ENCODE results near the gene TMBIM4.

The TMBIM4 gene

GRCh38 chr12:66113471-66113870 is 56.3 kb downstream of the TMBIM4 start:
- no peak for TF ChIP-seq CTCF (IDR thresholded peaks at IDR 0.05)
- Histone ChIP-seq H3K36me3 (no peaks in the 10 kb centered on the region), H3K4me1 (peaks cover 0 to 2% (median 0%) of the 10 kb centered on the region in 4 donors), H3K4me3 (no peak overlapping the region), H3K9me3 (no peaks in the 10 kb centered on the region), H3K27me3 (no peaks in the 10 kb centered on the region), H3K27ac (no peak overlapping the region)
- DNase-seq: no peak
- intact Hi-C loops (cut with DNase I; ENCODE audit: low total_unique reads): no loop called here

- intact Hi-C loops (cut with DNase I; ENCODE audit: low total_unique reads): no loop called here
- no peak overlapping the region for H3K4me3 ChIP-seq
Observed at GRCh38 chr12:66111605-66112004, 58.2 kb downstream of the TMBIM4 start.

DNA sequence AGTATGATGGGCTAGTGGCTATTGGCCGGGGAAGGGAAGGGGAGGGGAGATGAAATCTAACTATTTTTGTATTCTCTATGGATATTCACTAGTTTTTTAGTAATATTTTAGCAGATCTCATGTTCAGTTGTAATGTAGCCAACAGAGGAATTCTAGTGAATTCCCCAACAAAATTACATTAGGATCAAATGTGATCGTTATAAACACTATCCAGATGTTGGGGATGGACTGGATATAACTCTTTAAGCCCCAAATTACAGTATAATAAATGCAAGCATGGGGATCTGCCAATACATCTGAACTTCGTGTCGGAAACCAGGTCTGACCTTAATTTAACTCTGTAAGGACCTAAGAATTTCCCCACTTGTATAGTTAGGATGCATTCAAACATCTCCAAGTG is 60.7 kb downstream of the TMBIM4 start:
- H3K36me3 ChIP-seq: no peaks in the 10 kb centered on the region
- no peaks in the 10 kb centered on the region for H3K27me3 ChIP-seq
- intact Hi-C loops (cut with DNase I; ENCODE audit: low total_unique reads): no loop called here
- H3K4me3 ChIP-seq: no peak overlapping the region
- no peak for TF ChIP-seq CTCF (IDR thresholded peaks at IDR 0.05)
- no peak for DNase-seq
- H3K9me3 ChIP-seq: no peaks in the 10 kb centered on the region
- peaks cover 0 to 3% (median 0%) of the 10 kb centered on the region in 4 donors for H3K4me1 ChIP-seq
- H3K27ac ChIP-seq: no peak overlapping the region

More at GRCh38 chr12:66111605-66112004, 58.2 kb downstream of the TMBIM4 start:
- Histone ChIP-seq H3K4me1 (peaks cover 0 to 3% (median 0%) of the 10 kb centered on the region in 4 donors), H3K27ac (no peak overlapping the region), H3K9me3 (no peaks in the 10 kb centered on the region), H3K27me3 (no peaks in the 10 kb centered on the region), H3K36me3 (no peaks in the 10 kb centered on the region)
- TF ChIP-seq CTCF (IDR thresholded peaks at IDR 0.05): no peak
- no peak for DNase-seq

DNA sequence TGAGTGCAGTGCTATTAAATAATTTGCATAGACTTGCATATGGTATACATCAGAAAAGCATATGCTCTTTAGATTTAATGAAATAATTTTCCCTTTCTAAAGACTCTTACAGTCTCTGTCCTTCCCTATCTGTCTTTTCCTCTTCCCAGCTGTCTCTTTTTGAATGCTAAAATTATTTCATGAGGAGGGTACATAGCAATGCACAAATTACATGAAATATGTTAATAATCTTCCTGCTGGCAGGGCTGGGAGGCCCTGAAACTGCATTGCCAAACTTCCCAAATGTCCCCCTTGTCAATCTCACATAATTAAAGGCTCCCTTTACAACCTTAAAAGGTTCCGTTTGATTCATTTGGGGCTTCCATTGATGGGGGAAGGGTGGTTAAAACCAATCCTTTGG is 61.4 kb downstream of the TMBIM4 start:
- no peaks in the 10 kb centered on the region for H3K36me3 ChIP-seq
- no peak overlapping the region for H3K27ac ChIP-seq
- intact Hi-C loops (cut with DNase I; ENCODE audit: low total_unique reads): no loop called here
- DNase-seq: no peak
- no peak for TF ChIP-seq CTCF (IDR thresholded peaks at IDR 0.05)
- H3K4me3 ChIP-seq: no peak overlapping the region
- no peaks in the 10 kb centered on the region for H3K27me3 ChIP-seq
- peaks cover 0 to 3% (median 0%) of the 10 kb centered on the region in 4 donors for H3K4me1 ChIP-seq
- H3K9me3 ChIP-seq: no peaks in the 10 kb centered on the region

DNA sequence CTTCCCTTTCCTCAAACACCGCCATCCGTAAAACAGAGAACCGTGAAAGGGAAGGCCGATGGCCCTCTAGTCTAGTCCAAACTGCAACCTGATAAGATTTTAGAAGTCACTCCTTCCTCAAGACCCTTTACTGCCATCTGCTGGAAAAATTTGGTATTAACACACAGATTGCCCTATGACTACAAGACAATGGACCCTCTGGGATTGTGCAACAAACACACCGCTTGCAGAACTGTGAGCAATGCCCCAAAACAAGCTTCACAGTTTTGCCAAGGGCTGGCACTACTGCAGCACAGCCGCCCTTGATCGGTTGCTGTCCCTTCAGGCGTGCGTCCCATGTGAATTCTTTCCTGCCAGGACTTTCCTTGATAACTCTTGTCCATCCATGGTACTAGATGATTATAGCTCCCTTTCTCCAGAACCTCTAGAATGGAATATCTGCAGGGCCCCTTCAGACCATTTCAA is 62.3 kb downstream of the TMBIM4 start:
- intact Hi-C loops (cut with DNase I; ENCODE audit: low total_unique reads): no loop called here
- H3K9me3 ChIP-seq: no peaks in the 10 kb centered on the region

More for the DNA sequence above, 62.3 kb downstream of the TMBIM4 start:
- peak in 1 of 2 donors; percentile 64 for DNase-seq
- Histone ChIP-seq H3K27ac (no peak overlapping the region), H3K4me3 (no peak overlapping the region), H3K4me1 (peaks cover 0 to 3% (median 0%) of the 10 kb centered on the region in 4 donors), H3K27me3 (no peaks in the 10 kb centered on the region), H3K36me3 (no peaks in the 10 kb centered on the region)
- peak; percentile 72 to 84 for TF ChIP-seq CTCF (IDR thresholded peaks at IDR 0.05)
